Measurements from ENCODE around the gene FOXC1.

- TF ChIP-seq CTCF (IDR thresholded peaks at IDR 0.05) (no peak), EZH2 (IDR thresholded peaks at IDR 0.05) (no peak)
Measured at GRCh38 chr6:1601158-1602048, 8.3 kb upstream of the FOXC1 start.

Data from neural progenitor cell (in vitro differentiated cells).